Measurements from ENCODE around the gene DLG2. TPM values are rescaled to one million over a fixed set of nuclear protein-coding genes. Genes with fewer than 3 reads are reported as not detected.

DLG2 gene
- total RNA-seq, 4 donors from 2014 or later = 0.18 to 8.3 (median 2.5) TPM

GRCh38 chr11:84819128-84819527 lies 808.0 kb downstream of the DLG2 start:
- H3K27me3 ChIP-seq = no peaks in the 10 kb centered on the region
- no peak for DNase-seq
- no peak overlapping the region for H3K27ac ChIP-seq
- H3K4me1 ChIP-seq = no peaks in the 10 kb centered on the region
- H3K4me3 ChIP-seq = no peak overlapping the region
- H3K9me3 ChIP-seq = no peaks in the 10 kb centered on the region
- H3K36me3 ChIP-seq = no peaks in the 10 kb centered on the region
- TF ChIP-seq CTCF (IDR thresholded peaks at IDR 0.05) (no peak), POLR2A (IDR thresholded peaks at IDR 0.05) (no peak)

GRCh38 chr11:84817998-84818397 lies 809.1 kb downstream of the DLG2 start:
- no peak for DNase-seq
- H3K4me1 ChIP-seq = no peaks in the 10 kb centered on the region
- no peak for TF ChIP-seq POLR2A (IDR thresholded peaks at IDR 0.05)
- TF ChIP-seq CTCF (IDR thresholded peaks at IDR 0.05) = no peak

GRCh38 chr11:84812471-84812969 lies 814.6 kb downstream of the DLG2 start:
- Histone ChIP-seq H3K4me1 (no peaks in the 10 kb centered on the region), H3K4me3 (no peak overlapping the region), H3K36me3 (no peaks in the 10 kb centered on the region), H3K9me3 (no peaks in the 10 kb centered on the region), H3K27ac (no peak overlapping the region), H3K27me3 (no peaks in the 10 kb centered on the region)
- DNase-seq = no peak
- no peak for TF ChIP-seq POLR2A (IDR thresholded peaks at IDR 0.05)
- no peak for TF ChIP-seq CTCF (IDR thresholded peaks at IDR 0.05)

More at GRCh38 chr11:84817998-84818397, 809.1 kb downstream of the DLG2 start:
- H3K27ac ChIP-seq = no peak overlapping the region
- H3K4me3 ChIP-seq = no peak overlapping the region
- no peaks in the 10 kb centered on the region for H3K9me3 ChIP-seq
- no peaks in the 10 kb centered on the region for H3K27me3 ChIP-seq
- no peaks in the 10 kb centered on the region for H3K36me3 ChIP-seq

- no peak for TF ChIP-seq POLR2A (IDR thresholded peaks at IDR 0.05)
- no peak for TF ChIP-seq CTCF (IDR thresholded peaks at IDR 0.05)
- Histone ChIP-seq H3K4me3 (no peak overlapping the region), H3K4me1 (no peaks in the 10 kb centered on the region), H3K9me3 (peaks cover 0 to 5% (median 0%) of the 10 kb centered on the region in 4 donors), H3K27me3 (no peaks in the 10 kb centered on the region), H3K36me3 (no peaks in the 10 kb centered on the region), H3K27ac (no peak overlapping the region)
- DNase-seq = no peak
These were observed 820.8 kb downstream of the DLG2 start for GRCh38 chr11:84806354-84806753.

GRCh38 chr11:84804041-84804440 lies 823.1 kb downstream of the DLG2 start:
- no peak for DNase-seq

More at GRCh38 chr11:84804041-84804440, 823.1 kb downstream of the DLG2 start:
- no peak overlapping the region for H3K27ac ChIP-seq
- H3K9me3 ChIP-seq = peaks cover 0 to 5% (median 0%) of the 10 kb centered on the region in 4 donors
- no peaks in the 10 kb centered on the region for H3K27me3 ChIP-seq
- no peak for TF ChIP-seq POLR2A (IDR thresholded peaks at IDR 0.05)
- TF ChIP-seq CTCF (IDR thresholded peaks at IDR 0.05) = no peak
- H3K4me1 ChIP-seq = no peaks in the 10 kb centered on the region
- H3K4me3 ChIP-seq = no peak overlapping the region
- H3K36me3 ChIP-seq = no peaks in the 10 kb centered on the region
